HG02970 (cell line): Measurements from ENCODE around the gene ABO.
"Not testable (repeated sequence)": the region's sequence is repeated elsewhere in the genome, so short reads cannot be mapped to it uniquely, and the experiment has no call there.

Source experiments
- ATAC-seq: cut with Tn5 transposase; IDR thresholded peaks from one replicate; pipeline ENCODE4 v1.9.1; 2021; ENCODE audit warnings: mild to moderate bottlenecking, moderate library complexity, moderate number of reproducible peaks; ENCODE audit not compliant: unreplicated experiment, low FRiP score

ABO gene

DNA sequence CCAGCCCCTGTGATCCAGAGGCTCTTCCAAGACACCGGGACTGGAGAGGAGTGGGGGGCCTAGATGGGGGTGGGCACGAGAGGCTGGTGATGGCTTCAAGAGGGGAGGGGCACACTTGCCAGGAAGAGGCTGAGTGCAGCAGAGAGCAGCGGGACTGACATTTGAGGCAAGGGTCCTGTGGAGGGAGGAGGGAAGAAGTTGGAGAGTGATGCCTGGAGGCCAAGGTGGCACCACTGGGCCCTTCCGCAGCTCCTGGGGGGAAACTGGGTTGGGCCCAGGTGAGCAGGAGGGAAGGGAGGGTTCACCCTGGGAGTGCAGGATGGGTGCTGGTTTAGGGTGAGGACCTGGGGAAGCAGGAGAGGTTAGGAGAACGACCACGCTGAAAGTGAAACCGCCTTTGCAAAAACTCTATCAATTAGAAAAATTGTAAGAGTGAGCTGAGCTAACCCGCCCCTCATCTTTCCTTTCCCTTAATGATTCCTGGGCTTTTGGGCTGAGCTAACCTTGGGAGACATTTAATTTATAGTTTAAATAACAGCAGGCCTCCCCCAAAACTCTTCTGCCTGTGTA is 26.2 kb downstream of the ABO start:
- ATAC-seq, result no peak

DNA sequence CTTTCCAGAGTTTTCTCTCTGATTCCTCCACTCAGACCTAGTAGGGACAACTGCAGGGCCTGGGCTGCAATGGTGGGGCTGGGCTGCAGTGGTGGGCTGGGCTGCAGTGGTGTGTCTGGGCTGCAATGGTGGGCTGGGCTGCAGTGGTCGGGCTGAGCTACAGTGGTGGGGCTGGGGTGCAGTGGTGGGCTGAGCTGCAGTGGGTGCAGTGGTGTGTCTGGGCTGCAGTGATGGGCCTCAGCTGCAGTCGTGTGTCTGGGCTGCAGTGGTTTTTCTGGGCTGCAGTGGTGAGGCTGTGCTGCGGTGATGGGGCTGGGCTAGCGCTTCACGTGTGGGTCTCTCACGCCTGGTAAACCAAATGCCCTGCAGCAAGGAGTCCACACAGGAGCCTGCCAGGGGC is 27.4 kb downstream of the ABO start:
- no peak for ATAC-seq

DNA sequence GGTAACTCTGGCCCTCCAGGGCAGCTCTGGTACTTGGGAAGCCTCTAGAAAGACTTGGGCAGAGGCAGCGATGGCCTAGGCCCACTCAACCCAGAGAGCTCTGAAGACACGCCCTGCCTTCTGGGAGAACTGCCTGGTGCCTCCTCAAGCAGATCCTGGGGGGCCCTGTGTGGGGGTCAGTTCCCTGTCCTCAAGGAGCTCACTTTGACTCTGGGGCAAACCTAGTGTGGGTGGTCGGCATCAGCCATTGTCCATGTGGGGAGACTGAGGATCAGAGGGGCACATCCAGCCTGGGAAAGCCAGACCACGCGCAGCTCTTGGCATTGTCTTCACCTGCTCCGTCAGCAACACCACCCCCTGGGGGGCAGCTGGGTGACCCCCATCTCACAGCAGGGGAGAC is 28.0 kb downstream of the ABO start:
- no peak for ATAC-seq

DNA sequence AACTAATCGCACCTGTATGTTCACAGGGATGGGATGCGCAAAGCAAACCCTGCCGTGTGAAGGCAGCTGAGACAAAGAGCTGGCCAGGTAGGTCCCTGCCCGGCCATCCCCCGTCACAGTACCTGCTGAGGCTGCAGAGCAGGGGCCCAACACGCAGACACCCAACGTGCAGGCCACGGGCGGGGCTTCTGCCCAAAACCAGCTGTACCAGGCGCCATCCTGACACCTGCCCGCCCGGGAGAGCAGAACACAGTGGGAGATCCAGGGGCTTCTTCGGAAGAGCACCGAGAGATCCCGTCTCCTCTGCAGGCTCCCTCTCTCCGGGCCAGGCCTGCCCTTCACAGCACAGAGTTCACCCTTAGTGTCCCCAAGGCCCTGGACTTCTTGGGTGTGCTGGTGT is 28.4 kb downstream of the ABO start:
- ATAC-seq, result no peak

DNA sequence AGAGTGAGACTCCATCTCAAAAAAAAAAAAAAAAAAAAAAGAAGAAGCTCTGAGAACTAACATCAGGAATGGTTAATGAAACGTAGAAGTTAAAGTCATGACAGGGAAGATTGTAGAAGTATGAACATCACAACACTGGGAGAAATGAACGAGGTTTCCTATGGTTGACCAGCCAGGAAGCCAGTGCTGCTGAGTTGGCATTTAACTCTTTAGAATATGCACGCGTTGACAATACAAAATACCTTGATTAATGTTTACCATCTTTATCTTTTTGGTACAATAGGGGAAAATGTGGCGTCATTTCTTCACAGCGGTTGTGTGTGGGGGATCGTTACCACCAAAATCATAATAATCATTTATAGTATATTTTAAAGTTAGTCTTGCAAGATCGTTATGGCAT is 32.0 kb downstream of the ABO start:
- no peak for ATAC-seq

DNA sequence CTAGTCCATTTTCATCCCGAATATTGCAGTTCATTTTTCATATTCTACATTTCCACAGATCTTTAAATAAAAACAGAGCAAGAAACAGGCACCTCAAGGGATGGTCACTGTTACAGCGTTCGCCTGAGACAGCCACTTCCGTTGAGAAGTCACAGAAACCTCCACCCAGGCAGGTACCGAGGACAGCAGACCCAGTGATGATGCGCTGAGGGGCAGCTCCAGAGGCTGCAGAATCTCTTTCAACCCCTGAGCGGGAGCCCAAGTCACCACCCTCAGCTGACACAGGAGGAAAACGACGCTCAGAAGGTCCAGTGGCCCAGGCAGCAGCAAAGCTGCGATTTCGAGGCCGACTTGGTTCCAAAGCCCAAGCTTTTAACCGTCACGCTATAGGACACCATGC is 32.8 kb downstream of the ABO start:
- ATAC-seq, result no peak

DNA sequence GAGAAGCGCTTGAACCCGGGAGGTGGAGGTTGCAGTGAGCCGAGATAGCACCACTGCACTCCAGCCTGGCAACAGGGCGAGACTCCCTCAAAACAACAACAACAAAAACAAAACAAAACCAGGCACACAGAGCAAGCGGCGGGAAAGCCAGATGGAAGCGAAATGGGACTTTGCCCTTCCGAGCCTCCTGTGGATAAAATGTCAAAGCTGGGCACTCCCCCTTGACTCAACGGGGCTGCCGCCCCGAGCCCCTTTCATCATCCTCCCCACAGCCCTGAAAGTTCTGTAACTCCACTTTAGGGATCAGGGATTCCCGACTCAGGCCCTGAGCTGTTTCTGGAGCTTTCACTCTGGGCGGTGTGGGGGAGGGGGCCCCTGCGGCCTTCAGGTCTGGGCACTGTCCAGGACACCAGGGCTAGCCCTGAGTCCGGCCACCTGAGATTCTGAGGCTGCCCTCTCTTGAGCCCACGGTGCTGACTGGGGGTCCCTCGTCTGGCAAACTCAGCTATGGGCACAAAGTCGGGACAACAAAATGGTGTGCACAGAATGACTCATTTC is 35.4 kb downstream of the ABO start:
- ATAC-seq, result no peak

DNA sequence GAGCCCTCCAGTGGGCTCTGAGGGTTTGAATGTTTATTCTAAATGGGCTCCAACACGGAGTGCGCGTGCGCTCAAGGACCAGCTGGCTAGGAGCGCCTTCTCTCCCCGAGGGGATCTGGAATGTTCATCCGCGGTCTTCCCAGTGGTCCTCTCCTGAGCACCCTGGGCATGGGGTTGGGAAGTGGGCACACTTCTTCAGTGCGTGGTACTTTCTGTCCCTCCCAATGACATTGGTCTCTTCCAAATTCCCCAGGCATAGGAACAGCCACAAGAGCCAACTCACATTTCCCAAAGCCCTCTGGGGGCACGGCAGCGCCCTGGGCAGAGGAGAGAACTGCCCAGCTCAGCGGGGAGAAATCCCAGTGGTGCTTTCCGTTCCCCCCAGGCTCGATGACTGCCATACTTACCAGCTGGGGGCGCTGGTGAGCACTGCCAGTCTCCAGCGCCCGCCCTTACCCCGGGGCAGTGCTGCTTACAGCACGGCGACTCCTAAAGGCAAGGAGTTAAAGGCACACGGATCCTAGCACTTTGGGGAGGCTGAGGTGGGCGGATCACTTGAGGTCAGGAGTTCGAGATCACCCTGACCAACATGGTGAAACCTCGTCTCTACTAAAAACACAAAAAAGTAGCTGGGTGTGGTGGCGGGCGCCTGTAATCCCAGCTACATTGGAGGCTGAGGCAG is 36.0 kb downstream of the ABO start:
- ATAC-seq, result no peak

DNA sequence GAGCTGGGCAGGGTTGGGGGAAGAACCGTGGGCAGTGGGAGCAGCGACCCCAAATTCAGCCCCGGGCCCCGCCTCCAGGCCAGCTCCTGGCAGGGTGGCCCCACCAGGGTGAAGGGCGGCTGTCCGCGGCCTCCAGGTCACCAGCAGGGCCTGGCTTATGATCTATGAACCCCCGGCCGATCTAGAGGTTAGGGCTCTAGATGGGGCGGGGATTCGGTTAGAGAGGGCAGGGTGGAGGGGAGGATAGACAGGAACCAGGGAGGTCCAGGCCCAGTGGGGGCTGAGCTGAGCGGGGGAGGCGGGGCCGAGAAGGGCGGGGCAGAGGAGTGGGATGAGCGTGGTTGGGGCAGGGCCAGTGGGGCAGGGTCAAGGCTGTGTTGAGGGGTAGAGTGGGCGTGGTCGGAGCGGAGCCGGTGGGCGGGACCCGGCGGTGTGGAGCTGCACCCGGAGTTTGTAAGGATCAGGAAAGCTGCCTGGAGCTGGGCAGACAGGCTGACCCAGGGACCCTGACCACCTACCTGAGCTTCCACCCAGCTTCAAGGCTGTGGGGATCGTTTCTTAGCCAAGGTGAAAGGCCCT is 36.6 kb downstream of the ABO start:
- ATAC-seq, result no peak

DNA sequence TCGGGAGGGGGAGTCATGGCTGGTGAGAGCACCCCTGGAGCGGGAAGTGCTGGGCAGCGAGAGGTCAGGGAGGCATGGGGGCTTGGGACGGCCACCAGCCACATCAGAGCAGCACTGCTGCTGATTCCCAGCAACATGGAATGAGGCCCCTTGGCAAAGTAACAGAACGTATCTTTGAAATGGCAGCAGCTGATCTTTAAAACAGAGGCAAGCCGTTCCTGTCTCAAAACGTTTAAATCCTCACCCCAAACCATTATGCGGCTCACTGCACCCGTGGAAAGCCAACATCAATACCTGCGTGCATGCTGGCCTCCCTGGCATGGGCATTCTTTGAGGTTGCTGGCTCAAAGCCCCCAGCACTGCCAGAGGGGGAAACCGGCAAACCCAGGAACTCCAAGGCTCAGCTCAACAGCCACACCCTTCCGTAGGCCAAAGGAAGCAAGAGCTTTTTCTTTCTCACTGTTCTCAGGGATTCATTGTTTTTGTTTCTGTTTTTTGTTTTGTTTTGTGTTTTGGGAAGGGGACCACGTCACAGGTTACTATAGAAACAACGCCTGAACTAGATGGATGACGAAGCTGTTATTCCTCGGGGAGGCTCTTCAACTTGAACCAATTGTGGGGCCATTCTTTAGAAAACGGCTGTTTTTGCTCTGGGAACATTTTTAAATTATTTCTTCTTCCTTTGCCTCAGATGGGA is 37.8 kb downstream of the ABO start:
- no peak for ATAC-seq

DNA sequence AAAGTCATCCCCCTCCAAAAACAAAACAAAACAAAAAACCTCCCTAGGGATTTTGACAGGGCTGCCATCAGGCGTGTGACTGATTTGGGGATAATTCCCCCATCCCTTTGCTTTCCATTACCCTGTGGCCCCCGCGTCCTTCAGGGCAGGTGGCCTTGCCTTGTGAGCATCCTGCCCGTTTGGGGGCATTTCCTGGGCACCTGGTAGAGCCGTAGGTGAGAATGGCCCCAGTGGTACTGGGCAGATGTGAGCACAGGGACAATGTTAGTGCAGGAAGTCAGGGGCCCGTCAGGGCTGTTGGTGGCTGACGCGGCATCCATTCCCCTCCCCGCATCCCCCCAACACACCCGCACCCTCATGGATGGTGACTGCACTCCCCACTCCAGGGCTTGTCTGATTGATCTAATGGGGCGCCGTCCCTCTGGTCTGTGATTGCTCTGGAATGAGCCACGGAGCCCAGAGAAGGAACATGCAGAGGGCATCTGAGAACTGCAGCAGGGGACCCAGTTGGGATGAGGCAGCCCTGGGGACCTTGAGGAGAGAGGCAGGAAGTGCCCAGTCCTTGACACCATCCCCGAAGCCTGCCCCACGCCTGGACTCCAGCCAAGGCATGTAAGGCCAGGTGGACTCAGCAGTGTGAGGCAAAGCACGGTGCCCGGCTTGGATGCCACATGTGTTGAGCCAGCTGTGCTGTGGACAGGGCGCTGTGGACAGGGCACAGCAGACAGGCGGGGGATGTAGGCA is 38.5 kb downstream of the ABO start:
- ATAC-seq, result not testable (repeated sequence)

DNA sequence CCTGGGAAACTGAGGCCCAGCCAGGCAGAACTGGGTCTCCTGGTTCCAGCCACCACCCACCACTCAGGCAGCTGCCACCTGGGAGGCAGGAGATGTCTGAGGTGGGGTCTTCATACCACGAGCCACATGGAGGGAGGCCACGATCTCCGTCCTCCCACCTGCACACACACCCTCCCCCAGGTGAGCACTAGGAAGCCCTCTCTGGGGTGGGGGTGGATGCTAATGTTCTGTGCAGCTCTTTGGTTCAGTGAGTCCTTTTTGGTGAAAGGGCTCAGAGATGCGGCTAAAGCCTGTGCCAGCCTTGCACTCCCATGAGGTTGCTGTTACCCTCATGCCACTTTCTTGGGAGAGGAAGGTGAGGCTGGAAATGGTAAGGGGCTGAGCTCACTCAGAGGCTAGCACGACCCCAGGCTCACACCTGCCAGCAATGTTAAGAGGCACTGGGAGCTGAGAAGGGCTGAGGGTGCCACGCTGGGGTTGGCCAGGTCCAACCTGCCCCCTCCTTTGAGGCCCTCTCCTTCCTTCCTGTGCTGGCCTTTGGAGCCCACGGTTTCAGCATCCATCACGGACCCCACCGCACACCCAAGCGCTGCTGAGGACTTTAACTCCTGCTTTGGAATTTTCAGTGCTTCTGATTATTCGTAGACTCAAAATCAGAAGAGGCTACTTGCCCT is 39.3 kb downstream of the ABO start:
- ATAC-seq, result no peak

DNA sequence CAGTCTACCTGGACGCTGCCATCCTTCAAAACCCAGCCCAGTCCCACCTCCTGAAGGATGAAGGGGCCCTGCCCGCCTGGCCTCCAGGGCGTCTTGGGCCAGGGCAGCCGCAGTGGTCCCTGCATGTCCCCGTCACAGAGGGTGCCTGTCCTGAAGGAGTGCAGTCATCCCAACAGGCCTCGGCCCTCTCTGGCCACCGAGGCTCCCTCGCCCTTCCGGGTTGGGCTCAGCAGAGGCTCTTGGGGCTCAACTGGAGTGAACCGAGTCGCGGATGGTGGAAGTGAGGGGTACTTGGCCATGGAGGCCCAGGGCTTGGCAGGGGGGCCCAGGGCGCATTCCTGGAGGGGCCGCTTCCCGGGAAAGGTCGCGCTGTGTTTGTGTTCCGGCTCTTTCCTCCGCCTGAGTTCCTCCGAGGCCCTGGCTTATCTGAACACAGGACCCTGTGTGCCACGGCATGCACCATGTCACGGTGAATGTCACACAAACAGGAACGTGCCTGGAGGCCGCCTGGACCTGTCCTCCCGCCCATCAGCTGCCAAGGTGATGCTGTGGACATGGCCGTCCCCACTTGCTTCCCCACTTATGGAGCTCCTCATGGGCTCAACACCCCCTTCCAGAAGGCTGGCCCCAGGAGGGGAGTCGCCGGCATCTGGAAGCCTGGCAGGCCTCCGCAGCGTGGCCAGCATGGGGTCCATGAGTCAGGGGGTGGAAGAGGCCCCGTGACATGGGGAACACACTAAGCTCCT is 40.3 kb downstream of the ABO start:
- ATAC-seq, result no peak

DNA sequence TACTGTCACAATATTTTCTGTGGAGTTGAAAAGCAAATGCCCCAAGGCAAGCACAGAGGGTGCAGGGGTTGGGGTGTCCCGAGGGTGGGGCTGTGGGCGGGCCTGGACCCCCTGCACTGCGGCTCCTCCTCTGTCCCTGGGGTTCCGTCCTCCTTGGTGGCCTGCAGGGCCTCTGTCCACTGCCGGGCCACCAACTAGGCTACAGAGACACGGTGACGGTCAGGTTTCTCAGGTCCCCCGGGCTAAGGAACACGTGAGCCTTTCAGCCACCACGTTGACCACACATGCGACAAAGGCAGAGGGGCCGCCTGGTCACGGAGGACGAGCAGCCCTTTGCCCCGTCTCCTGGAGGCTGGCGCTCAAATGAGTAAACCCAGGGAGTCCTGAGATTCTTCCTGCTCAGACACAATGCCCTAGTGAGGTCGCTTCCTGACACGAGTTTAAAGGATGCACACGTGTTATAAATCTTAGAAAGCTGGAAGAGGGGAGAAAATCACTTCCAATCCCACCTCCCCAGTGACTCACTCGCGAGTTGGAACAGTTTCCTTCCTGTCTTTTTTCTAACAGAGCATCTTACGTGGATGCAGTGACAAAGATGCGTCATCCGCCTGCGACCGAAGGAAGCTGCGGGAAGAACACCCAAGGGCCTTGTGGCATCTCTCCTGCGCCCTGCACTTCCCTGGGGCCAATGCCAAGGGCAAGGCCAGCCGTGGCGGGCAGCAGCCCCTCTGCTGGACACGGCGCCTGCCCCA is 41.1 kb downstream of the ABO start:
- no peak for ATAC-seq

DNA sequence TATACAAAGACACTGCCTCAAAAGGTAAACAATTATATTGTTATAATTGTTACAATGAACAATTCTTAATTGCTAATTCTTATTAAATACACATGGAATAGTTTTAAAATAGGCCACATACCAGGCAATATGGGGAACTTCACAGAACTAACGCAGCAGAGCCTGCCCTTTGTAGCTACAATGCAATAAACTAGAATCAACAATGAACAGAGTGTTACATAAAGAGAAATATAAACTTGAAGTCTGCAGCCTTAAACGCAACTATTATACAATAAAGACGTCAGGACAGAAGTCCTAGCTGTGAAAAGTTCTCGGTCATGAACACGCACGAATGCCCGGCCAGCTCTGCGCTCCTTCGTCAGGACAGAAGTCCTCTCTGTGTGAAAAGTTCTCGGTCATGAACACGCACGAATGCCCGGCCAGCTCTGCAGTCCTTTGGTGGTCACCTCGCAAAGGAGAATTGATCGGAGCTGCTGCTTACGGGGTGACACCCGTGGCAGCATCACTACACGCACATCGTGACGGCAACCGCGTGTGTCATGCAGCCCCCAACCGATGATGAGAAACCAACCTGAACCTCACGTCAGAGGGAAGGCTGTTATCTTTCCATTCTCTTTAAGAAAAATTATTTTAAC is 43.0 kb downstream of the ABO start:
- ATAC-seq, result not testable (repeated sequence)

DNA sequence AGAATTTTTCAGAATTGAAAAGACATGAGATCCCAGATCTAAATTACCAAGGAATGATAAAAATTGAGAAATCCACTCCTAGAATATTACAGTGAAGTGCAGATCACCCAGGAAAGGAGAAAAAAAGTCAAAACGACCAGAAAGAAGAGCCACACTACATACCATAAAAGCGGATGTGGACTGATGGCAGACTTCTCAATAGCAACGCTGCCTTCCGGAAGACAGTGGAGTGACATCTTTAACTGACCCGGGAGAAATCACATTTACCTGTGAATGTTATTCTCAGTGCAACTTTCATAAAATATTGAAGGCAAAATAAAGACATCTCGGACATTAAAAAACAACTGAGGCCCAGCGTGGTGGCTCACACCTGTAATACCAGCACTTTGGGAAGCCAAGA is 44.5 kb downstream of the ABO start:
- not testable (repeated sequence) for ATAC-seq

DNA sequence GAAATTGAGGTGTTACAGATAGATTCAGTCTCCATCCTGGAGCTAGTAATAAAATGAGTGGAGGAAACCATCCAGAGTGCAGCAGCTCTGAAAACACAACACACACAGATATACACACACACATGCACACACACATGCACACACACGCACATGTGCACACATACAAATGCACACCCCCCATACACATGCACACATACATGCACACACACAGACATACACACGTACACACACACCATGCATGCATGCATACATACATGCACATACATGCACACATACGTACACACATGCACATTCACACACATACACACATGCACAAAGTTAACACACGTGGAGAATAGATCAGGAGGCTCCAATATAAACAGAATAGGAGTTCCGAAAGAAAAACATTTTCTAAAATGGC is 44.9 kb downstream of the ABO start:
- no peak for ATAC-seq

DNA sequence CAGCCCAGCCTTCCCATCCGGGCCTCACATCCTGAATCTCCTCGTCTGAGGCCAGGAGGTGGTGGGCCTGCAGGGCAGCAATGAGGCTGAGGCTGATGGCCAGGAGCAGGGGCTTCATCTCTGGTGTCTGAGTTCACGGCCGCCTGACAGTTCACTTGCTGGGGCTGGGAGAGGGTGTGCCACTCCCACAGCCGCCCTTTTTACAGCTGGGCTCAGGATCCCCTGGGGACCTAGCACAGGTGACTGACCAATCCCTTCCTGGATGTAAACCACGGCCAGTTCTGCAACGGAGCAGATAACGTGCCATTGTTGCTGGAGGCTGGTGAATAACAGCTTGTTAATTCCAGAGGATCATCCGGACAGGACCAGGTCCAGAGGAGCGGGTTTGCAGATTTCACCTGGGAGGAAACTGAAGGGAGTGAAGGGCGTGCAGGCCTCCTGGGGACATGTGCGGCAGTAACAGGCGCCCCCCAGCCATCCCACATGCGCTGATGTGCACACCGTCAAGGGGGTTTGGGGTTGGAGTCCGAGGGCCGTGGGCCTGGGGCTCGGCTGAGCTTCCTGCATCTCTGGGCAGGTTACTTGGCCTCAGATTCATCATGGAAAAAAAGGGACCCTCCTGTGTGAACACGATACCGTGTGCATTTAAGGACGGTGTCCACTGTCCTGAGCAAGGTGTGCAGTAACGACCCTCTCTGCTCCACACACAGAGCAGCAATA is 46.4 kb downstream of the ABO start:
- not testable (repeated sequence) for ATAC-seq
